GM23338 (cell line): ENCODE results near the gene RAD51B. TPM values are rescaled to one million over a fixed set of nuclear protein-coding genes. Genes with fewer than 3 reads are reported as not detected.

Experiments used
- CREB1 ChIP-seq: fragments of 250-450 bp; sonication (Bioruptor Pico); IDR thresholded peaks from 2 replicates; pipeline ENCODE4 v1.5.0; 2020; ENCODE audit warnings: low read depth, mild to moderate bottlenecking, moderate library complexity
- EZH2phosphoT487 ChIP-seq: fragments of 200-600 bp; sonication (generic); IDR thresholded peaks from one replicate; pipeline ENCODE4 v1.8.1; 2018; ENCODE audit warnings: antibody characterized with exemption; ENCODE audit not compliant: unreplicated experiment
- POLR2AphosphoS5 ChIP-seq: IDR thresholded peaks from 2 replicates; pipeline ENCODE4 v1.6.1; 2016; ENCODE audit warnings: antibody characterized with exemption, low read depth
- REST ChIP-seq: IDR thresholded peaks from one replicate; pipeline ENCODE4 v1.6.1; 2018; ENCODE audit warnings: antibody characterized with exemption; ENCODE audit not compliant: unreplicated experiment
- STAT1 ChIP-seq: IDR thresholded peaks from one replicate; pipeline ENCODE4 v1.6.1; 2016; ENCODE audit warnings: antibody characterized with exemption; ENCODE audit not compliant: unreplicated experiment
- ZNF331 ChIP-seq: fragments of 250-450 bp; sonication (Bioruptor Pico); IDR thresholded peaks from 2 replicates; pipeline ENCODE4 v1.5.0; 2020; ENCODE audit warnings: low read depth, mild to moderate bottlenecking, moderate library complexity
- polyA plus RNA-seq: library from polyadenylated mRNA; unstranded; fragments of >200 nt; fragmentation: Nextera tagmentation; extraction: Ambion mirVana; gene quantifications from 2 replicates; pipeline ENCODE4 v1.2.1, GENCODE V29; 2016
- total RNA-seq: library from RNA; depleted of rRNA; stranded (reverse); fragments of >200 nt; shearing (Covaris generic); gene quantifications from 2 replicates; pipeline ENCODE4 v1.2.3, GENCODE V29; 2014
- TF ChIP-seq, protein P1 (sequence below): fragments of 250-450 bp; sonication (Bioruptor Pico); IDR thresholded peaks from 2 replicates; pipeline ENCODE4 v1.5.0; 2020; ENCODE audit warnings: mild to moderate bottlenecking, moderate library complexity
- TF ChIP-seq, protein P2 (sequence below), 2 experiments: fragments of 200-600 bp in 1 of 2; sonication (generic) in 1 of 2; conservative IDR thresholded peaks; 2 replicates each; pipeline versions ENCODE4 v1.5.1 to v1.6.1; 2016 to 2017; ENCODE audit warnings: antibody characterized with exemption in 2 of 2, low read depth in 2 of 2, mild to moderate bottlenecking in 2 of 2, moderate library complexity in 1 of 2

Gene RAD51B
- total and polyA plus RNA-seq, 2 experiments from 2014 or later: 15.7 to 29.1 TPM

DNA sequence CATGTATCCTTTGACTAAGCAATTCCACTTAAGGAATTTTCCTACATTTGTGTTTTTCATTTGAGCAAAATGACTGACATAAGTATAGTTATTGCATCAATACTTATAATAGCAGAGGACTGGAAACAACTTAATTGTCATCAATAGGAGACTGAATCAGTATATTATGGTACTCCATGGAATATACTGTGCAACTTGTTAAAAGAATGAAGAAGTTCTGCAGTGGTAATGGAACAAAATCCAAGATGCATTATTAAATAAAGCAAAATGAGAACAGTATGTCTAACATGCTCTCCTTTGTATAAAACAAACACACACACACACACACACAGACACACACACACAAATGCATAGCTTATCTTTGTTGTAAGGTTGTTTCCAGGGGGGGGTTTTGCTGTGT lies 303.1 kb downstream of the RAD51B start (continued):
- TF ChIP-seq, protein P1, sequence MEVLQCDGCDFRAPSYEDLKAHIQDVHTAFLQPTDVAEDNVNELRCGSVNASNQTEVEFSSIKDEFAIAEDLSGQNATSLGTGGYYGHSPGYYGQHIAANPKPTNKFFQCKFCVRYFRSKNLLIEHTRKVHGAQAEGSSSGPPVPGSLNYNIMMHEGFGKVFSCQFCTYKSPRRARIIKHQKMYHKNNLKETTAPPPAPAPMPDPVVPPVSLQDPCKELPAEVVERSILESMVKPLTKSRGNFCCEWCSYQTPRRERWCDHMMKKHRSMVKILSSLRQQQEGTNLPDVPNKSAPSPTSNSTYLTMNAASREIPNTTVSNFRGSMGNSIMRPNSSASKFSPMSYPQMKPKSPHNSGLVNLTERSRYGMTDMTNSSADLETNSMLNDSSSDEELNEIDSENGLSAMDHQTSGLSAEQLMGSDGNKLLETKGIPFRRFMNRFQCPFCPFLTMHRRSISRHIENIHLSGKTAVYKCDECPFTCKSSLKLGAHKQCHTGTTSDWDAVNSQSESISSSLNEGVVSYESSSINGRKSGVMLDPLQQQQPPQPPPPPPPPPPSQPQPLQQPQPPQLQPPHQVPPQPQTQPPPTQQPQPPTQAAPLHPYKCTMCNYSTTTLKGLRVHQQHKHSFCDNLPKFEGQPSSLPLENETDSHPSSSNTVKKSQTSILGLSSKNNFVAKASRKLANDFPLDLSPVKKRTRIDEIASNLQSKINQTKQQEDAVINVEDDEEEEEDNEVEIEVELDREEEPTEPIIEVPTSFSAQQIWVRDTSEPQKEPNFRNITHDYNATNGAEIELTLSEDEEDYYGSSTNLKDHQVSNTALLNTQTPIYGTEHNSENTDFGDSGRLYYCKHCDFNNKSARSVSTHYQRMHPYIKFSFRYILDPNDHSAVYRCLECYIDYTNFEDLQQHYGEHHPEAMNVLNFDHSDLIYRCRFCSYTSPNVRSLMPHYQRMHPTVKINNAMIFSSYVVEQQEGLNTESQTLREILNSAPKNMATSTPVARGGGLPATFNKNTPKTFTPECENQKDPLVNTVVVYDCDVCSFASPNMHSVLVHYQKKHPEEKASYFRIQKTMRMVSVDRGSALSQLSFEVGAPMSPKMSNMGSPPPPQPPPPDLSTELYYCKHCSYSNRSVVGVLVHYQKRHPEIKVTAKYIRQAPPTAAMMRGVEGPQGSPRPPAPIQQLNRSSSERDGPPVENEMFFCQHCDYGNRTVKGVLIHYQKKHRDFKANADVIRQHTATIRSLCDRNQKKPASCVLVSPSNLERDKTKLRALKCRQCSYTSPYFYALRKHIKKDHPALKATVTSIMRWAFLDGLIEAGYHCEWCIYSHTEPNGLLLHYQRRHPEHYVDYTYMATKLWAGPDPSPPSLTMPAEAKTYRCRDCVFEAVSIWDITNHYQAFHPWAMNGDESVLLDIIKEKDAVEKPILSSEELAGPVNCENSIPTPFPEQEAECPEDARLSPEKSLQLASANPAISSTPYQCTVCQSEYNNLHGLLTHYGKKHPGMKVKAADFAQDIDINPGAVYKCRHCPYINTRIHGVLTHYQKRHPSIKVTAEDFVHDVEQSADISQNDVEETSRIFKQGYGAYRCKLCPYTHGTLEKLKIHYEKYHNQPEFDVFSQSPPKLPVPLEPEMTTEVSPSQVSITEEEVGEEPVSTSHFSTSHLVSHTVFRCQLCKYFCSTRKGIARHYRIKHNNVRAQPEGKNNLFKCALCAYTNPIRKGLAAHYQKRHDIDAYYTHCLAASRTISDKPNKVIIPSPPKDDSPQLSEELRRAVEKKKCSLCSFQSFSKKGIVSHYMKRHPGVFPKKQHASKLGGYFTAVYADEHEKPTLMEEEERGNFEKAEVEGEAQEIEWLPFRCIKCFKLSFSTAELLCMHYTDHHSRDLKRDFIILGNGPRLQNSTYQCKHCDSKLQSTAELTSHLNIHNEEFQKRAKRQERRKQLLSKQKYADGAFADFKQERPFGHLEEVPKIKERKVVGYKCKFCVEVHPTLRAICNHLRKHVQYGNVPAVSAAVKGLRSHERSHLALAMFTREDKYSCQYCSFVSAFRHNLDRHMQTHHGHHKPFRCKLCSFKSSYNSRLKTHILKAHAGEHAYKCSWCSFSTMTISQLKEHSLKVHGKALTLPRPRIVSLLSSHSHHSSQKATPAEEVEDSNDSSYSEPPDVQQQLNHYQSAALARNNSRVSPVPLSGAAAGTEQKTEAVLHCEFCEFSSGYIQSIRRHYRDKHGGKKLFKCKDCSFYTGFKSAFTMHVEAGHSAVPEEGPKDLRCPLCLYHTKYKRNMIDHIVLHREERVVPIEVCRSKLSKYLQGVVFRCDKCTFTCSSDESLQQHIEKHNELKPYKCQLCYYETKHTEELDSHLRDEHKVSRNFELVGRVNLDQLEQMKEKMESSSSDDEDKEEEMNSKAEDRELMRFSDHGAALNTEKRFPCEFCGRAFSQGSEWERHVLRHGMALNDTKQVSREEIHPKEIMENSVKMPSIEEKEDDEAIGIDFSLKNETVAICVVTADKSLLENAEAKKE (CRISPR knock-in tag): no peak
- TF ChIP-seq, protein P2, sequence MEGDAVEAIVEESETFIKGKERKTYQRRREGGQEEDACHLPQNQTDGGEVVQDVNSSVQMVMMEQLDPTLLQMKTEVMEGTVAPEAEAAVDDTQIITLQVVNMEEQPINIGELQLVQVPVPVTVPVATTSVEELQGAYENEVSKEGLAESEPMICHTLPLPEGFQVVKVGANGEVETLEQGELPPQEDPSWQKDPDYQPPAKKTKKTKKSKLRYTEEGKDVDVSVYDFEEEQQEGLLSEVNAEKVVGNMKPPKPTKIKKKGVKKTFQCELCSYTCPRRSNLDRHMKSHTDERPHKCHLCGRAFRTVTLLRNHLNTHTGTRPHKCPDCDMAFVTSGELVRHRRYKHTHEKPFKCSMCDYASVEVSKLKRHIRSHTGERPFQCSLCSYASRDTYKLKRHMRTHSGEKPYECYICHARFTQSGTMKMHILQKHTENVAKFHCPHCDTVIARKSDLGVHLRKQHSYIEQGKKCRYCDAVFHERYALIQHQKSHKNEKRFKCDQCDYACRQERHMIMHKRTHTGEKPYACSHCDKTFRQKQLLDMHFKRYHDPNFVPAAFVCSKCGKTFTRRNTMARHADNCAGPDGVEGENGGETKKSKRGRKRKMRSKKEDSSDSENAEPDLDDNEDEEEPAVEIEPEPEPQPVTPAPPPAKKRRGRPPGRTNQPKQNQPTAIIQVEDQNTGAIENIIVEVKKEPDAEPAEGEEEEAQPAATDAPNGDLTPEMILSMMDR (conservative IDR thresholded peaks at IDR 0.05; ENCODE audit: low read depth in 2 of 2): no peak
- TF ChIP-seq CREB1 (CRISPR knock-in tag) (no peak), POLR2AphosphoS5 (no peak), STAT1 (no peak), EZH2phosphoT487 (no peak), ZNF331 (CRISPR knock-in tag) (no peak), REST (no peak)
